Testis (tissue), 3 donors: ENCODE data around the gene IGF1R. TPM values are rescaled to one million over a fixed set of nuclear protein-coding genes. Genes with fewer than 3 reads are reported as not detected.

Source experiments
- DNase-seq: peaks from one replicate; pipeline ENCODE4 v3.0.0-alpha.2; 2019
- H3K27ac ChIP-seq, 2 donors: fragments of 200-600 bp; sonication (generic); one replicate each; pipeline ENCODE4 v1.5.1; 2019
- H3K27me3 ChIP-seq: fragments of 200-600 bp; sonication (generic); one replicate; pipeline ENCODE4 v1.5.1; 2019
- H3K36me3 ChIP-seq: fragments of 200-600 bp; sonication (generic); one replicate; pipeline ENCODE4 v1.5.1; 2017; ENCODE audit warnings: low read depth; ENCODE audit errors: missing control alignments
- H3K4me1 ChIP-seq: fragments of 200-600 bp; sonication (generic); one replicate; pipeline ENCODE4 v1.5.1; 2019
- H3K4me3 ChIP-seq, 2 donors: fragments of 200-600 bp; sonication (generic); one replicate each; pipeline ENCODE4 v1.5.1; 2017 to 2019
- H3K9me3 ChIP-seq: fragments of 200-600 bp; sonication (generic); one replicate; pipeline ENCODE4 v1.5.1; 2017
- CTCF ChIP-seq, 3 experiments: fragments of 450-650 bp in 2 of 3; fragments of 200-600 bp in 1 of 3; sonication (generic) in 1 of 3; IDR thresholded peaks; one replicate each; pipeline ENCODE4 v1.5.1; 2016 to 2019; ENCODE audit warnings: antibody characterized with exemption in 3 of 3, mild to moderate bottlenecking in 2 of 3, moderate library complexity in 1 of 3
- POLR2A ChIP-seq: fragments of 450-650 bp; IDR thresholded peaks from one replicate; pipeline ENCODE4 v1.6.1; 2017; ENCODE audit warnings: antibody characterized with exemption, mild to moderate bottlenecking, moderate library complexity
- WGBS, 2 donors: methylation state at CpG; one replicate each; pipeline ENCODE4 v1.1.5; 2018; 5-methylcytosine and 5-hydroxymethylcytosine counted together
- intact Hi-C: fragments of 100-400 bp; cut with DNase I; formaldehyde crosslinking; loops from one replicate; pipeline ENCODE4 v1.15.1; 2023; ENCODE audit warnings: low total_unique reads
- polyA plus RNA-seq: library from polyadenylated mRNA; stranded (reverse); fragments of 350-450 nt; fragmentation: Illumina TruSeq; extraction: RNeasy Lipid Tissue Mini Kit (QIAGEN cat#74804); gene quantifications from one replicate; pipeline ENCODE4 v1.2.3, GENCODE V29; 2014; ENCODE audit warnings: low read depth, low replicate concordance; ENCODE audit not compliant: insufficient read depth
- total RNA-seq, 2 donors: library from RNA; depleted of rRNA; stranded (reverse); fragments of >200 nt; gene quantifications; one replicate each; pipeline ENCODE4 v1.2.3, GENCODE V29; 2016

Gene IGF1R
- total and polyA plus RNA-seq, 3 donors from 2014 or later, result 25.8 to 172 (median 157) TPM

GRCh38 chr15:98650417-98651035 is 2.2 kb downstream of the IGF1R start:
- peak; percentile 67 for DNase-seq
- Histone ChIP-seq H3K9me3 (no peaks in the 10 kb centered on the region), H3K36me3 (no peaks in the 10 kb centered on the region), H3K4me3 (peak overlapping the region; percentile 70 to 78), H3K27me3 (no peaks in the 10 kb centered on the region), H3K4me1 (peaks cover 13% of the 10 kb centered on the region), H3K27ac (peak overlapping the region; percentile 87 to 94)
- no peak for TF ChIP-seq POLR2A
- TF ChIP-seq CTCF (IDR thresholded peaks at IDR 0.05), result no peak
- intact Hi-C loops, result no loop called here
- 0 to 1% methylated on average over 13 to 42 of the region's 51 CpGs for WGBS, 2 donors

DNA sequence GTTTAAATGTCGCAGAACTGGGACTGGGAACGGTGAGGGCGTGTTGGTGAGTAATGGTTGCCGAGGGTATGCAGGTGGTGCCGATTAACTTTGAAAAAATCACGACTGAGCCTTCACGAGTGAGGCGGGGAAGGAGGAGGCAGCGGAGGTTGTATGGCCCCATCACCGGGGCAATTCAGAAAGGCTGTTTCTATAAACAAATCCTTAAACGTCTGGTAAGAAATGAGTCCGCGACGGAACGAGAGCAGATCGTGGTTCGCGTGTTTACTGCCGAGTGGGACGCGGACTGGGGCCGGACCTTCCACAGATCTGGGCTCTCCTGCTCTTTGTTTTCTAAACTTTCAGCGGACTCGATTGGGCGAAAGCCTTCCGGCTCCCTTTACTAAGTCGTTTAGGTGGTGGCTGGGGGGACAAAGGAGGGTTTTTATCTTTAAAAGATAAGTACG is 2.7 kb downstream of the IGF1R start:
- WGBS, 2 donors, result 1 to 7% methylated on average over 28 of the region's 28 CpGs
- peak overlapping the region; percentile 87 to 94 for H3K27ac ChIP-seq
- intact Hi-C loops, result no loop called here

DNA sequence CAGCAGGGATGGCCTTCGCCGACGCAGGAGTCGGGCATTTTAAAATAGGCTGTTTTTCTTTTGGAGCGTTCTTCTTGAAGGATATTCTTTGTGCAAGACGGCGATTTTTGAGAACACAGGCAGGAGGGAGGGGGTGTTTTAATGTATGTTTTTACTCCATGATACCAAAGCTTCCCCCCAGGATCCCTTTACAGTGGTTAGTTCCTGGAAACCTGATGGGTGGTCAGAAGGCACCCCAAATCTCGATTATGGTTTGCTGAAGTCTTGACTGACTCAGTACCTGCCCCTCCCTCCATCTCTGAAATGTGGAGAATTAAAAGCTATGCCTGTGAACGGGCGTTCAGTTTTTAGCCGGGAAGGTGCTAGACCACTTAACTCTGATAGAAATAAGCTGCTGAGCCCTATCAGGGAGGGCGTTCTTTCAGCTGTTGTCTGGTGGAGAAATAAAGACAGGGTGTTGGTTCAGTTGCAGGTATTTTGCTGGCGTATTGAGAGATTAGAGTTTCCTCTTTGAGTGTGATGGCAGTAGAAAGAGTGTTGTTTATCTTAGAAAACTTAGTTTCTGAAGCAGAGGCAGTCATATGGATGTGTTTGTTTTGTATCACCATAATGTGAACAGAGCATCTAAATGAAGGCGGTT is 3.4 kb downstream of the IGF1R start:
- Histone ChIP-seq H3K4me1 (peaks cover 13% of the 10 kb centered on the region), H3K27me3 (no peaks in the 10 kb centered on the region), H3K9me3 (no peaks in the 10 kb centered on the region), H3K36me3 (no peaks in the 10 kb centered on the region), H3K27ac (peak overlapping the region; percentile 87 to 94), H3K4me3 (peak overlapping the region; percentile 70 to 78)
- peak; percentile 49 for DNase-seq
- TF ChIP-seq POLR2A (no peak), CTCF (IDR thresholded peaks at IDR 0.05) (no peak)
- intact Hi-C loops, result no loop called here
- 10 to 18% methylated on average over 14 of the region's 14 CpGs for WGBS, 2 donors

More for the DNA sequence above, 2.7 kb downstream of the IGF1R start:
- Histone ChIP-seq H3K36me3 (no peaks in the 10 kb centered on the region), H3K9me3 (no peaks in the 10 kb centered on the region), H3K4me1 (peaks cover 13% of the 10 kb centered on the region), H3K27me3 (no peaks in the 10 kb centered on the region), H3K4me3 (peak overlapping the region; percentile 70 to 78)
- TF ChIP-seq CTCF (IDR thresholded peaks at IDR 0.05), result no peak
- no peak for TF ChIP-seq POLR2A
- peak; percentile 74 for DNase-seq

GRCh38 chr15:98653686-98654085 is 5.3 kb downstream of the IGF1R start:
- no peak for DNase-seq
- Histone ChIP-seq H3K4me1 (peaks cover 13% of the 10 kb centered on the region), H3K4me3 (no peak overlapping the region), H3K36me3 (no peaks in the 10 kb centered on the region), H3K27me3 (no peaks in the 10 kb centered on the region), H3K9me3 (no peaks in the 10 kb centered on the region), H3K27ac (no peak overlapping the region)
- 20 to 26% methylated on average over 1 of the region's 1 CpG for WGBS, 2 donors
- TF ChIP-seq POLR2A (no peak), CTCF (IDR thresholded peaks at IDR 0.05) (no peak)
- intact Hi-C loops, result no loop called here
